Brain microvascular endothelial cell (primary cell): Measurements from ENCODE around the gene PCDHA2.
"Not testable (repeated sequence)": the region's sequence is repeated elsewhere in the genome, so short reads cannot be mapped to it uniquely, and the experiment has no call there.

Source experiments
- DNase-seq: peaks from one replicate; pipeline ENCODE4 v3.0.0-alpha.2; 2020
- H3K27ac ChIP-seq: fragments of 250-450 bp; sonication (Bioruptor Pico); 2 replicates; pipeline ENCODE4 v1.5.1; 2020; ENCODE audit warnings: mild to moderate bottlenecking, moderate library complexity
- H3K27me3 ChIP-seq: fragments of 250-450 bp; sonication (Bioruptor Pico); replicated peaks from 2 replicates; pipeline ENCODE4 v1.5.1; 2020; ENCODE audit warnings: mild to moderate bottlenecking
- H3K36me3 ChIP-seq: fragments of 250-450 bp; sonication (Bioruptor Pico); replicated peaks from 2 replicates; pipeline ENCODE4 v1.5.1; 2020; ENCODE audit warnings: mild to moderate bottlenecking
- H3K4me3 ChIP-seq: 2 replicates; pipeline ENCODE4 v1.5.1; 2011; ENCODE audit warnings: low read depth, mild to moderate bottlenecking, control low read depth, low read length, moderate library complexity
- CTCF ChIP-seq: IDR thresholded peaks from 2 replicates; pipeline ENCODE4 v1.5.1; 2011; ENCODE audit warnings: low read depth, mild to moderate bottlenecking, moderate library complexity, low read length, control low read depth, inconsistent platforms; ENCODE audit errors: missing control alignments
- in situ Hi-C: cut with HindIII; loops from 2 replicates; pipeline ENCODE4 v1.10.0; 2017; ENCODE audit warnings: low sequenced_read_pairs, low pct_ligation_motif_present

PCDHA2 gene

GRCh38 chr5:140785905-140786686, 8.6 kb upstream of the PCDHA2 start, which contains the start of gene PCDHA1:
TSS of gene PCDHA1 (plus strand) at chr5:140786140.
- H3K4me3 ChIP-seq, result no peak within 1 kb of the TSS
- no peaks in the 10 kb centered on the region for H3K27me3 ChIP-seq
- no peaks in the 10 kb centered on the region for H3K36me3 ChIP-seq
- no peak for TF ChIP-seq CTCF
- in situ Hi-C loops, result no loop called here
- H3K27ac ChIP-seq, result no peak within 1 kb of the TSS
- no peak for DNase-seq

- H3K4me3 ChIP-seq, H3K27me3 ChIP-seq, H3K36me3 ChIP-seq, in situ Hi-C loops, DNase-seq, H3K27ac ChIP-seq: not testable (repeated sequence)
Measured at GRCh38 chr5:140787422-140787821, 7.2 kb upstream of the PCDHA2 start.

- H3K27me3 ChIP-seq, H3K27ac ChIP-seq, DNase-seq, H3K4me3 ChIP-seq, in situ Hi-C loops, H3K36me3 ChIP-seq: not testable (repeated sequence)
Measured at GRCh38 chr5:140787849-140788504, 6.7 kb upstream of the PCDHA2 start.

- H3K36me3 ChIP-seq, result no peaks in the 10 kb centered on the region
- no peak overlapping the region for H3K4me3 ChIP-seq
- H3K27me3 ChIP-seq, result no peaks in the 10 kb centered on the region
- TF ChIP-seq CTCF, result no peak
- in situ Hi-C loops, result no loop called here
- no peak overlapping the region for H3K27ac ChIP-seq
- DNase-seq, result no peak
Measured at GRCh38 chr5:140791089-140791488, 3.6 kb upstream of the PCDHA2 start.

GRCh38 chr5:140795259-140795641, 598 bp downstream of the PCDHA2 start:
- no peaks in the 10 kb centered on the region for H3K36me3 ChIP-seq
- no peak for DNase-seq
- H3K27ac ChIP-seq, result no peak overlapping the region
- no peaks in the 10 kb centered on the region for H3K27me3 ChIP-seq
- peak; percentile 32 for TF ChIP-seq CTCF
- in situ Hi-C loops, result no loop called here
- H3K4me3 ChIP-seq, result no peak overlapping the region

GRCh38 chr5:140796072-140796717, 1.5 kb downstream of the PCDHA2 start:
- DNase-seq, in situ Hi-C loops, H3K27ac ChIP-seq, H3K27me3 ChIP-seq, H3K36me3 ChIP-seq, H3K4me3 ChIP-seq: not testable (repeated sequence)

- TF ChIP-seq CTCF, result no peak
- no peaks in the 10 kb centered on the region for H3K36me3 ChIP-seq
- in situ Hi-C loops, result no loop called here
- no peak for DNase-seq
- no peak overlapping the region for H3K4me3 ChIP-seq
- no peaks in the 10 kb centered on the region for H3K27me3 ChIP-seq
- no peak overlapping the region for H3K27ac ChIP-seq
Measured at GRCh38 chr5:140796718-140797095, 2.1 kb downstream of the PCDHA2 start.
